ENCODE data around the gene CYB561D2.

The CYB561D2 gene

DNA sequence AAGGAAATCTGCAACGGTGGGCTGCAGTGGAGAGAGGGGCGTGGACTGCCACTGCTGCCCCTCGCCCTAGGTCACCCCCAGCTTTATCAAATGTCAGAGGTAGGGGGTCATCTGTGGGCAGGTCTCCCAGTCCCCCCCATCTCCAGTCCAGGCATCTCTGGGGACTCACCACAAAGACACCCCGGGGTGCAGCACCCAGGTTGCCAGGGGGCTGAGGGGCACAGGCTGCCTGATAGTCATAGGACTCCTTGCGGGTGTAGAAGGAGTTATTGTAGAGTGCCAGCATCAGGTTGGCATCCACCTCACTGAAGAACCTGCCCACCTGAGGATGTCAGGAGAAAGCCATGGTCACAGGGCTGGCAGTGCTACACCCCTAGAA, 15.2 kb downstream of the CYB561D2 start:
- DNase-seq: no peak

DNA sequence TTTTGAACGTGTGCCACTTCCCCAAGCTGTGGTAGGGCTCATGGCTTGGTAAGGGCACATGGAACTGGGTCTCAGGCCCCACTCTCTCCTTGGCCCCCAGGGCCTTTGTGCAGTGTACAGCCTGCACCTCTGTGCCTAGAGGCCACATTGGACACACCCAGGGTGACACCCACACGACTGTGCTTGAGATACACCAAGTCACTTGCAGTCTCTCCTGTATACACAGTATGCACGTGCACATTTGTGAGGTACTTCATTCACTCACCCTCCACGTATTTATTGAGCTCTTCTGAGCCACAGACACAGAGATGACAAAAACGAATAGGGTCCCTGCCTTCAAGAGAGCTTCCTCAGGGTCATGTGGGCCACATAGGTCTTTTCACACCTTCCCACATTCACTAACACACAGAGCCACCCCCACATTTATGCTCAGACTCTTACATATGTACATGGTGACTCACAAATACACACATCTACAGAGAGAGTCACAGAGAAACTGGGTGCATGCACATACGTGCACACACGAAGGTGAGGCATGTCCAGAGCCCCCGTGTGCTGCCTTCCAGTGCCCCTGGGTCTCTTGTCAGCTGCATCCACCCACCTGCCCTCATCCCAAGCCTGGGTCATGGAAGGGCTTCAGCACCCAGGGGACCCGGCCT, 18.5 kb downstream of the CYB561D2 start:
- no peak for DNase-seq

DNA sequence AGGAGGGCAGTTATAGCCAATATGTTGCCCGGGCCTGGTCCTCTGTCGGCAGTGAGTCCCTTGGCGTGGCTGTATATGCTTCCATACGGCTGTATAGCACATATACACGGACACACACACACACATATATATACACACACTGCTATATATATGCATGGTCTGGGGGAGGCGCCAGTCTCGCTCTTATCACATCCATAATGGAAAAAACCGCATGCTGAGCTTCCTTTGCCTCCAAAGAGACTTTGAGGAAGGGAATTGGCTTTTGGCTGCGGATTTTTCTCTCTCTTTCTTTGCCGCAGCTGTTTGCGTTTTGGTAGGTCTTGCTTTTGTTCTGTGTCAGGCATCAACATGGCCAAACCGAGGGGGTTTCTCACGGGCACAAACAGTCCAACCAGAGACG, 19.9 kb downstream of the CYB561D2 start:
- no peak for DNase-seq

DNA sequence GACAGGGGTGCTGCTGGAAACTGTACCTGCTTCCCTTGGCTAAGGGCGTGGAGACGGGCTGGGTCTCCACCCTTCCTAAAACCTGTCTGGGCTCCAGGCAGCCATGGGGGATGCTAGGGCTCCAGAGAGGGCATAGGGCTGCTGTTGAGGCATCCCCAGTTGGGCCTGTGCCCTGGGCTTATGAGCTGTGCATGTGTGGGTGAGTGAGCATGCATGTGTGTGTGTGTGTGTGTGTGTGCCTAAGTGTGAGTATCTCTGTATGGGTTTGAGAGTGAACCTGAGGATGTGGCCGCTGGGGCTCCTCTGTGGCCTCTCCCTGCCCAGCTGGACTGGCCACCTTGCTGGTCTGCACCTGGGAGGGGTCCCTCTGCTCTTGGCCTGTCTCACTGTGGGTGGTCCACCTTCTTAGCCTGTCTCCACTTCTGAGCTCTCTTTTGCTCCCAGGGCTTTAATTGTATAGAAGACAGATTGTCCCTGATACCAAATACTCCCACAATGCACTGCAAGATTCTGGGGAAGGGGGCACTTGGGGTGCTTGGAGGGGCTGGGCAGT, 20.5 kb downstream of the CYB561D2 start:
- no peak for DNase-seq

DNA sequence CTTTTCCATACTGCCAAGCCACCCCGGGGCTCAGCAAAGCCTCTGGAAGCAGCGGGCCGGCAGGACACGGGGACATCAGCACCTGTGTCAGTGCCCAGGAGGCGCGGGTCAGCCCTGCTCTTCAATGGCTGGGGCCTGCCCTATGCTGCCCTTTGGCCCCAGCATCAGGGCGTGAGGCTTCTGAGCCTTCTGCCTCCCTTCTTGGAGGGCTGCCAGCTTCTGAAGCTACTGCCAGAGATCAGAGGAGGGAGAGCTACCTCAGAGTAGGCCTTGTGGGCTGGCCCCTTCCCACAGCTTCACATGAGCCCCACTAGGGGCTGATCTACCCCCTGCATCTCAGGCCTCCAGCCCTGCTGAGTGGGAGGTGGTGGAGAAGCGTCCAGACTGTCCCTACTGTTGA, 21.7 kb downstream of the CYB561D2 start:
- peak; percentile 29 for DNase-seq

DNA sequence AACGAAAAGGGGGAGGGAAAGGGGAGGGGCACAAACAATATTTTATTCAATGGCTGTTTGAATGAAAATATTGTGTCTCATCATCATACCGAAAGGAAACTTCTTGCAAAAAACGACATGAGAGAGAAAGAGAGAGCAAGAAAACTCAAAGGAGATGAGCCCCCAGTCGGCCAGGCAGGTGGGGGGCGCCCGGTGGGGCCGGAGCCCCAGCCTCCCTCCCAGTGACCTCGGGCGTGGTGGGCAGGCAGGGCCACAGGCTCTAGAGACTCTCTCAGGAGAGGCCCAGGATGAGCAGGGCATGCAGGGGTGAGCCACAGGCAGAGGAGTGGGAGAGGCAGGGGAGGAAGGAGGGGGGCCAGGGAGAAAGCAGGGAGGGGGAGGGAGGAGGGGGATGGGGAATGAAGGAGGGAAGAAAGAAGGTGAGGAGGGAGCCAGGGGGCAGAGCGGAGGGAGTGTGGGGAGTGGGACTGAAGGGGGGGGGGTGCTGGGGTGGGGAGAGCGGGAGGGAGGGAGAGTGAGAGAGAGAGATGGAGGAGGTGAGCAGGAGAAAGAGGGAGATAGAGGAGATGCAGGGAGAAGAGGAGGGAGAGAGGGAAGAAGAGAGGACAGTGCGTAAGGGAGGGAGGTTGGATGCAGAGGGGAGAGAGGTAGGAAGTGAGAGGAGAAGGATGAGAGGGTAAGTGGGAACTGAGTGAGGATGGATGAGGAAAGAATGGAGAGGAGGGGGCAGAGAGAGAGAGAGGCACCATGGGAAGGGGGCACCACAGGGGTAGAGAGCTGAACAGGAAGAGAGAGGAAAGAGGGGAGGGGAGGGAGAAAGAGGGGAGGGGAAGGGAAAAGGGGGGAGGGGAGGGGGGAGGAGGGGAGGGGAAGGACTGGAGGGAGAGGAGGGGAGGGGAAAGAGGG, 22.7 kb downstream of the CYB561D2 start:
- no peak for DNase-seq

DNA sequence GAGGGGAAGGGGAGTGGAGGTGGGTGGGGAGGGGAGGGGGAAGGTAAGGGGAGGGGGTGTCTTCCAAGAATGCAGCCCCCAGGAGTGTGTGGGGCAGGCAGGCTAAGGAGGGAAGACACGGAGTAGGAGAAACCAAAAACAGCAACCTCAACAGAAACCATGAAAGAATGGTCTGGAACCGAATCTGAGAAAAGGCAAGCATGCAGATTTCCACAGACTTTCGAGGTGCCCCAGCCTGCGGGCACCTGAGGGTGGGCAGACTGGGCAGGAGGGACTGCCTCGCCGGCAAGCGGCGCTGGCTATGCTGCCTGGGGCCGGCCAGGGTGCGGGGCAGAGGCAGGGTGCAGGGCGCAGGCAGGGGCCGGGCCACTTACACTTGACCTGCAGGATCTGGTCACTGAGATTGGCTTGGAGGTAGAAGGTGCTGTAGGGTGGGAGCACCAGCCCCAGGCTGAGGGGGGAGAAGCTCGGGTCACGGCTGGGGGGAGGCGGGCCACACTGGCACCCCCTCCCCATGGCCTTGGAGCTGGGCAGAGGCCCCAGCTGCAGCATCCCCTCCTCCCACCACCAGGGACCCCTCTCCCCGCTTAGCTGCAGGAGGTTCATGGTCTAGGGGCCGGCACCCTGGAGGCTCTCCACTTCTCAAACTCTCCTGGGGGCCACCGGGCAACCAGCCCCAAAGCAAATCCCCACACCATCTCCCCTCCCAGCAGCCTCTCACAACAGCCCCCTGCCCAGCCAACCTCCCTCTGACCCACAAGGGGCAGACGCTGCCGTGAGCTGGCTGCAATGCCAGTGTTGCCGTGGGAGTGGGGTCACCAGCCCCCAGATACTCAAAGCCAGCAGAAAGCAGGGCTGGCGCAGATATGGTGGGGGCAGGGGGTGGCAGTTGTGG, 23.9 kb downstream of the CYB561D2 start:
- no peak for DNase-seq

DNA sequence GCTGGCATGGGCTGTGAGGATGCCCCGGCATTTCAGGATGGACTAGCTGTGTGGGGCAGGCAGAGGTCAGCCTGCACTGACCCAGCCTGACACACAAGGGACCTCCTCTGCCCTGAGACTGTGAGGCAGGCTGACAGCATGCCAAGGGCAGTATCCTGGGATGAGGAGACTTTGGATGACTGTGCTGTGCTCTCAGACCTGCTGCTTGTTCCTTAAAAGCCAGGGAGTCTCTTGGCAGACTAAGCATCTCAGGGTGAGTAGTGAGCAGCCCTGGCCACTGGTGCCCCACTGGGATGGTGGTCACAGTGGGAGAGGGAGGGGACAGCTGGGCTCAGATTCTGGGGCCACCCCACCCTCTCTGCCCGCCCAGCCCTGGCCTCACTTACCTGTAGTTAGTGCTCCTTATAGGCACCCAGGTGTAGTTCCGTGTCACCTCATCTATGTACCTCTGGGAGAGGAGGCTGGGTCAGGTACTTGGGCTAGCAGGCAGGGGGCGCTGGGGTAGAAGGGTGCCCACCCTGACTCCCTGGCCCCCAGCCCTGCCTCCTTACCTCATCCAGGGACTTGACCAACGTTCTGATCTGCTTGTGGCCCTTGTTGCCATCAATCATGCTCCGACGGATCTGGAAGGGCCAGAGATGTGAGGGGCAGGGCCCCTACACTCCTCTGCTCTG, 24.7 kb downstream of the CYB561D2 start:
- DNase-seq: no peak

DNA sequence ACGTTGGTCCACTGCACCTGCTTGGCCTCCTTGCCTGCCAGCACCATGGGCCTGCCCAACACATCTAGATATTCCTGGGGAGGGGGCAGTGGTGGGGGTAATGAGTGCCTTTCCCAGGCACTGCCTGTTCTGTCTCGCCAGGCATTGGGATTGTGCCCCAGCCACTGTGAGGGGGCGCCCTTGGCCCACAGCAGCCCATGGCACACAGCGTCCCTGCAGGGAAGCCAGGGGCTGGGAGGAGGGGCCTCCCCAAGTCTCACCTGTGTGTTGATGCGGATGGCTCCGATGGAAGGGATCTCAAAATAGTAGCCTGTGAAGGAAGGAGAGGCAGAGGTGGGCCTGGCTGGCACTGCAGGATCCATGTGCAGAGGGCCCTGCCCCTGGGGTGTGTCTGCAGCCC, 27.4 kb downstream of the CYB561D2 start:
- DNase-seq: no peak

DNA sequence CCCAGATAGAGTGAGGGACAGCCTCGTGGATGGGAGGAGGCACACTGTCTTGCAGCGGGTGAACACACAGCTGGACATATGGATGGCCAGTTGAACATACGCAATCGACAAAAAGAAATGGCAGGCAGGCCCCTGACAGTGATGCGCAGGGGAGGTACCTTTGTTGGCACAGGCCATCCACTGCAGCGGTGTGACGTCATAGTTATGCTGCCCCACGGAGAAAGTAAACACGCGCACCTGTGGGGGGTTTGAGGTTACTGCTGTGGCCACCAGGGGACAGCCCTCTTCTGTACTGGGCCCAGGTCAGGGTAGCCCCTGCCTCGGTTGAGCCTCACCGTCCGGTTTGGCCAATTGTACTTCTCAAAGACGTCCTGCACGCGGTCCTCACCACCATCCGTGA, 28.1 kb downstream of the CYB561D2 start:
- no peak for DNase-seq

DNA sequence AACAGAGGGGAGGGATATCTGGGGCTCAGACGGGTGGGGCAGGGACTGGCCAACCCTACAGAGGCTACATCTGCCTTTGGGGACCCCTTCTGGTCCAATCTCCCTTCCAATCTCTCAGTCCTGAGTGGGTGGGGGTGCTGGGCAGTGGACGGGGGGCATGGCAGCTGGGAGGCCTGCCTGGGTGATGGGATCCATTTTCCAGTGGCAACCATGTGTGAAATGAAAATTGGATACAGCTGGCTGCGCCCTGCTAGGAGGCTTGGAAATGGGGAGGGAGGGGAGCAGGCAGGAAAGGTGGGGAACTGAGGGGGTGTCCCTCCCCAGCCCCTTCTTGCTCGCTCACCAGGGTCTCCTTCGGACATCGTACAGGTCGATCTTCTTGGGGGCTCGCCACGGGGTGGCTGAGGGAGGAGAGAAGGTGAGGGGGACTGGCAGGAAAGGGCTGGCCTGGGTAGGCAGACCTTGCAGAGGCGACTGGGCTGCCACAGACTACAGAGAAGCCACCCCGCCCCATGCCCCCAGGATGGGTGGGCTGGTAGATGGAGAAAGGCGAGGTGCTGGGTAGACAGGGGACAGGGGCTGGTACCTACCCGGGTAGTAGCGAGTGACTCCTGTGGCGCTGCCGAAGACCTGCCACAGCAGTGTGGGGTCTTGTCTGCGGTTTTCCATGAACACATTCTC, 29.9 kb downstream of the CYB561D2 start:
- DNase-seq: no peak

DNA sequence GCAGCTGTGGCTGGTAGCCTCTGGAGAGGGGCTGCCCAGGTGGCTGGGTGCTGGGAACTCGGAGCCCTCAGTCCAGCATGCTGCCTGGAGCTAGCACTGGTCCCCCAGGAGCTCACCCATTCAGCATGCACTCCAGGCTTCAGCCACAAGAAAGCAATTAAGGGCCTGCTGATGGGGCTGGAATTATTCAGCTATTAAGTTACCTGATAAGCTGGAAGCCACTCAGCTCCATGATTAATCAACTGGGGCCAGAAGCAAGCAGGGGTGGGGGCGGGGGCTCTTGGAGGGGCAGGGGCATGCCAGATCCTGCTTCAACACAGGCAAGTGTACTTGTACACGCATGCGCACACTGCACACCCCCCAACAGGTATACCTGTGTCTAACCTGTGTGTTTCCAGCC, 30.7 kb downstream of the CYB561D2 start:
- no peak for DNase-seq

DNA sequence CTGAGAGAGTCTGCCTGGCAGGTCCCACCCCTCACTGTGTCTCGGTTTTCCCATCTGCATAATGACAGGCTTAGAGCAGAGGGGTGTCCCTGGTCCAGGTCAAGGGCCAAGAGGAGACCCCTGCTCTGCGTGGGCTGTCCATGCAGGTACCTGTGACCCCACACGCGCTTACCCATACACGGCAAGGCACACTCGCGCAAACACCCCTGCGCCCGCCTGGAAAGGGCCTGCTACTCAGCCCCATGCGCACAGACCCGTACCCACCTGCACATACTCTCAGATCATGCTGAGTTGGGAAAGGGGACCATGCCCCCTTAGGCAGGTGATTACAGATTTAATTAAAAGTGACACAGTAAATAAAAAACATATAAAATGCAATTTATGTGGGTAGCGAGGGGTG, 32.1 kb downstream of the CYB561D2 start:
- no peak for DNase-seq

DNA sequence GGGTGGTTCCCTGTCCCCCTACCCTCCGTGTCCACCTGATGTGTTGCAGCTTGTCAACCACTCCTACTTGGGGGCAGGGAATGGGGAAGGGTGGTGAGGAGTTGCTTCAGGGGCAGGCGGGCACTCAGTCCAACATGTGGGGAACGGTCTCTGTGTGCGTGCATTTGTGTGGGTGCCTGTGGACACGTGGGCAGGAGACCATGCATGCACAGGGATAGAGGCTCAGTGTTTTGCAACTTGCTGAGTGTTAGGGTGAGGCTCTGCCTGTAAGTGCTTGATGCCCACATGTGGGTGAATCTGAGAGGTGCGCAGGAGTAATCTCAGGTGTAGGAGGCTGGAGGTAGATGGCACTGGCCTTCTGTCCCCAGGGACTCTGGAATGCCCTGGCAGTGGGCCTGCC, 33.1 kb downstream of the CYB561D2 start:
- DNase-seq: no peak

DNA sequence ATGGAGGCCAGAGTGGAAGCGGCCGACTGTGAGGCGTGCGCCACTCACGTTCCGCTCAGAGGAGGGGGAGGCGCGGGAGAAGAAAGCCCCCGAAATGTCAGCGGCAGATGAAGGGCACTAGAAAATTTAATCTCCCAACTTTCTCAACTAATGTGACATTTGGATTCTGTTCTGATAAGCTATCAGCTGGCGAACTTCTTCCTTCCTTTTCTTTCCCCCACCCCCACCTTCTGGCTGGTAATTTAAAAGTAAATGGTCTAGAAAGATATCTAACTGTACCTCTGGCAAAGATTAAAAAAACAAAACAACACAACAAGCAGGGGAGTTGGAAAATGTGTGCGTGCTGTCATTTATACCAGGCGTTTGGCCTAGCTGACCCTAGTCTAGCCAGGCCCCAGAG, 35.1 kb downstream of the CYB561D2 start:
- DNase-seq: no peak

DNA sequence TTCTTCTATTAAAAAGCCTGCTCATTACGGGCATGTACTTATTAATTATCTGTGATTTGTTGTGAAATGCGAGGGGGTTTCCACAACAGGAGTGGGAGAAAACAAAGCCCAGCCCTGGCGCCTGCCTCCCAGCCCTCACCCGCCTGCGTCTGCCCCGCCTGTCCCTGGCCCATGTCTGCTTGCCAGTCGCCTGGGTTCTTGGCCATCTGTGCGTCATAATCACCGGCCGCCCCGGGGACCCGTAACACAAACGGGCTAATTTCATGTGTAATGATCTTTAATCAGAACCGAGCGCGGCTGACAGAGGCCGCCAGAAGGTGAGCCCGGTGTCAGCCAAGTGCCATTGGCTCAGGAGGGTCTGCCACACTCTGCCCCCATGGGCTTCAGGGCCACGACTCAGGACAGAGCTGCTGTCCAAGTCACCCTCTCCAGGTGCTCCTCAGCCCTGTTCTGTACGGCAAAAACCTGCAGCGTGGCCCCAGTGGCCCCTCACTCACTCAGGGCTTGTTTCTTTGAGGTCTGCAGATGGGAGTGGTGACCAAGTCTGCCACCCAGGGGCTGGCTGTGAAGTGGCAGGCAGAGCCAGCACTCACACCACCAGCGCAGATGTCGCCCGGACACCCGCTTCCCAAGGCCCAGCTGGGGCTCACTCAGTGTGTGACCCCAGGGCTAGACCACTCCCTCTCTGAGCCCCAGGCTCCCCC, 37.5 kb downstream of the CYB561D2 start:
- DNase-seq: no peak

DNA sequence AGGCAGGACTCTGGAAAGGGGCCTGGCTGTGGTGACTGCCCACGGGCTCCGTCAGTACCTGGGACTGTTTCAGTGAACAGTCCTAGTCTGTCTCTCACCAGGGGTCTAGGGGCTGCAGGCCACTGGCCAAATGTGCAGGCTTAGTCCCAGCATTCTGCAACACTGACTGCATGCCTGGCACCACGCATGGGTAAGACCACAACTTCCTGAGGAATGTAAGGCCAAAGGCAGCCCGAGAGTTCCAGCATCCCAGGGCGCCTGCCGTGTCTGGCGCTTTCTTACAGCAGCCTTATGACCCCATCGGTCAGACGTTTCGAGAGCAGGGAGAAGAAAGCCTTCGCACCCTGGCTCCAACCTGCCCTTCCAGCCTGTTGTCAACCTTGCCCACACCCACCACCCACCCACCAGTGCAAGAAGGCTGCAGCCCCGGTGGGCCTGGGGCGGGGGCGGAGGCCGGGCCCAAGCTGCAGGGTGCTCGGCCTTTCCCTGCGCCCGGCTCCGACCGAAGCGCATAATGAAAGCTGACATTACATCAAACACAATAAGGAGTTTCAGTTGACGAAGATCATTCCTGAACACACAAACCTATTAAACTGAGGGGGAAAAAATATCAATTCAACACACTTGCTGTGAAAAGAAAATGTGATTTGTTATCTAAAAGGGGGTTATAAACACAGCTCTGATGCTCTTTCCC, 38.2 kb downstream of the CYB561D2 start:
- DNase-seq: no peak

DNA sequence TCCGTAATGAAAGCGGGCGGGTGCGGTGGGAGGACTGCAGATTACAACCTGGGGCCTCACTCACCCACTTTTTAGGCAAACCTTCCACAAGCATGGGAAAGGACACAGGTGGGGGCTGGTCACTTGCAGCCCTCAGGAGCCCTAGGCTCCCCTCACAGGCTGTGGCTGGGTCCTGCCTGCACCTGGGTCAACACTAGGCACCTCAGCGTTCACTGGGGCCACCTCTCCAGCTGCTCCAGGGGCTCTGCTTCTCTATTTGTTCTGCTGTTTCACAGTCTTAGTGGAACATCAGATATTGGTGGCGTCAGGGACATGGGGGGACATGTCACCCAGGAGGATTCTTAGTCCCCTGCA, 38.7 kb downstream of the CYB561D2 start:
- no peak for DNase-seq

DNA sequence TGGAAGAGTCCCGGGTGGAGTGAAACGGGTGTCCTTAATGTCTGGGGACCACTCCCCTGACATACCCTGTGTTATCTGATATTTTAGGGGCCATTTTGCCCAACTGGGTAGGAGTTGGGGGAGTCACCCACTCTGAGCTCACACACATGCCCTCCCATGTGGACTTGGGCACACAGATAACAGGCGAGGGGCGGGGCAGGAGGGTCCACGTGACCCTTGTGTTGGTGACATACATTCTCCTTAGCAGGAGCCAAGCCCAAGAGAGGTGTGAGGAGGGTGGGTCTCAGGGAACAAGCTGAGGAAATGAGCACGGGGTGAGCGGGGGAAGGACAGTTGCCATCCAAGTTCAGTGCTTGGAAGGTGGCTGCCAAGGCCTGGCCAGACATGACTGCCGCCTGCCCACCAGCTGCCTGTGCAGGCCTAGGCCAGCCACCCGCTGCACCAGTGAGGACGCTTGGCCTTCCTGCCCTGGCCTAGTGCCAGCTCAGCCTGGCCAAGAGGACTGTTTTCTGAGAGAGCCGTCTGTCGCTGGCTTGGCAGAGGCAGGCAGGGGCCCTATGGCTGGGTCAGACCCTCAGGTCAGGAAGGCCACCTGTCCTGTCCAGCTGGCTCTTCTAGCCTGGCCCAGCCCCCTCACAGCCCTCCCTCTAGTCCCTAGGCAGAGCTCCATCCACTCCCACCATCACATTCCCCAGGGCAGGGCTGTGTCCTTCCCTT, 40.0 kb downstream of the CYB561D2 start:
- no peak for DNase-seq

DNA sequence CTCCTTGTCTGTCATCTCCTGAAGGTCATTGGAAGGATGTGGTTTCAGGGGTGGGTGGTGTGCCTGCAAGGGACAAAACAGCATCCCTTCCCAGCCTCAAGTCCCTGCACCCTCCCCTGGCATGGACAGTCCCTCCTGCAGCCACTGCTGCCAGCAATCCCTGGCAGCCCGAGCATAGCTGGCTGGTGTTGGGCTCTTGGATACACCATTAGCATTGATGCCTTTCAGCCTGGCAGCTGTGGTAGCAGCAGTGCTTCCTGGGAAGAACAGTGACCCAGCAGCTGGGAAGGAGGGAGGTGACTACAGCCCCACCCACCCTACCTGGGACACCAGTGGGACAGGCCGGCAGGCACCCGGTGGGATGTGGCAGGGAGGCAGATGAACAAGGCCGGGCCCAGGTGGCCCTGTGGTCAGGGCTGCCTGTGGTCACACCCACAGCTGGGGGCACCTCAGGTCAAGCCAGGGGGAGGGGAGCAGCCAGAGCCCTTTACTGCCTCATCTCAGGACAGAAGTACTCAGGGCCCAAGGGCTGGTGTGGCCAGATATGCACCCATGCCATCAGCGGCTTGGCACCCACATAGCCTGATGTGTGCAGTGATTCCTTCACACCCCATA, 41.5 kb downstream of the CYB561D2 start:
- no peak for DNase-seq
